Left ventricle myocardium inferior (tissue), 1 donor: ENCODE measurements around the gene ST3GAL2. TPM values are rescaled to one million over a fixed set of nuclear protein-coding genes. Genes with fewer than 3 reads are reported as not detected.
"Not testable (repeated sequence)": the region's sequence is repeated elsewhere in the genome, so short reads cannot be mapped to it uniquely, and the experiment has no call there.

Experiments used
- DNase-seq: peaks from one replicate; pipeline ENCODE4 v3.0.0-alpha.2; 2020
- H3K27ac ChIP-seq: fragments of 200-600 bp; replicated peaks from 2 replicates; pipeline ENCODE4 v1.8.0; 2021
- H3K27me3 ChIP-seq: fragments of 200-600 bp; 2 replicates; pipeline ENCODE4 v1.8.0; 2021; ENCODE audit warnings: low read depth
- H3K36me3 ChIP-seq: fragments of 200-600 bp; 2 replicates; pipeline ENCODE4 v1.8.0; 2021
- H3K4me1 ChIP-seq: fragments of 200-600 bp; 2 replicates; pipeline ENCODE4 v1.8.0; 2021
- H3K4me3 ChIP-seq: fragments of 200-600 bp; 2 replicates; pipeline ENCODE4 v1.8.0; 2021; ENCODE audit warnings: mild to moderate bottlenecking, moderate library complexity
- H3K9me3 ChIP-seq: fragments of 200-600 bp; replicated peaks from 2 replicates; pipeline ENCODE4 v1.8.0; 2021
- CTCF ChIP-seq: fragments of 200-600 bp; IDR thresholded peaks from 2 replicates; pipeline ENCODE4 v1.8.0; 2021; ENCODE audit warnings: antibody characterized with exemption, mild to moderate bottlenecking, borderline replicate concordance
- intact Hi-C: fragments of 100-400 bp; cut with micrococcal nuclease; formaldehyde crosslinking; loops from one replicate; pipeline ENCODE4 v1.11.0; 2022
- total RNA-seq: library from RNA; stranded (reverse); fragmentation: NEBNext Ultra II Directional; extraction: Animal tissue kit (Norgen Biotek cat#: 25700); gene quantifications from one replicate; pipeline ENCODE4 v1.2.1, GENCODE V29; 2021
- donor health status: DM: no; HTN: yes; CAD: no; lungs with severe emphysema.

Gene ST3GAL2
- total RNA-seq, 1 donor from 2014 or later: 22.3 TPM

GRCh38 chr16:70337814-70338213 is 101.1 kb downstream of the ST3GAL2 start:
- Histone ChIP-seq H3K4me1 (no peaks in the 10 kb centered on the region), H3K36me3 (peaks cover 35% of the 10 kb centered on the region), H3K27ac (no peak overlapping the region), H3K27me3 (no peaks in the 10 kb centered on the region), H3K4me3 (no peak overlapping the region), H3K9me3 (no peaks in the 10 kb centered on the region)
- no peak for TF ChIP-seq CTCF
- no peak for DNase-seq
- intact Hi-C loops: no loop called here

- intact Hi-C loops, H3K27me3 ChIP-seq, H3K9me3 ChIP-seq, DNase-seq, H3K4me1 ChIP-seq, H3K4me3 ChIP-seq: not testable (repeated sequence)
- Histone ChIP-seq H3K36me3 (peaks cover 79% of the 10 kb centered on the region), H3K27ac (peak overlapping the region; percentile 16)
These were observed 106.2 kb downstream of the ST3GAL2 start for GRCh38 chr16:70332728-70333127.

- Histone ChIP-seq H3K27me3 (no peaks in the 10 kb centered on the region), H3K36me3 (peaks cover 88% of the 10 kb centered on the region), H3K4me1 (peaks cover 8% of the 10 kb centered on the region), H3K9me3 (no peaks in the 10 kb centered on the region), H3K4me3 (no peak overlapping the region), H3K27ac (peak overlapping the region; percentile 16)
- intact Hi-C loops: no loop called here
- TF ChIP-seq CTCF: peak; percentile 63
- DNase-seq: no peak
These were observed 107.1 kb downstream of the ST3GAL2 start for GRCh38 chr16:70331588-70332358.

- Histone ChIP-seq H3K9me3 (no peaks in the 10 kb centered on the region), H3K4me3 (no peak overlapping the region), H3K27me3 (no peaks in the 10 kb centered on the region), H3K27ac (no peak overlapping the region), H3K4me1 (peaks cover 8% of the 10 kb centered on the region), H3K36me3 (peaks cover 90% of the 10 kb centered on the region)
- no peak for TF ChIP-seq CTCF
- DNase-seq: no peak
- intact Hi-C loops: no loop called here
These were observed 107.8 kb downstream of the ST3GAL2 start for GRCh38 chr16:70331091-70331490.

Other genes starting within 250 kb of the ST3GAL2 start
- 11.3 TPM for gene EXOSC6, start 187.2 kb downstream of the ST3GAL2 start, total RNA-seq
- 61.0 TPM for gene AARS1, start 149.6 kb downstream of the ST3GAL2 start, total RNA-seq
- 13.7 TPM for gene DDX19B, start 139.9 kb downstream of the ST3GAL2 start, total RNA-seq
- 27.1 TPM for gene DDX19A, start 92.2 kb downstream of the ST3GAL2 start, total RNA-seq
- 7.4 TPM for gene FCSK, start 15.5 kb upstream of the ST3GAL2 start, total RNA-seq
- gene COG4, start 84.5 kb upstream of the ST3GAL2 start, total RNA-seq: 43.7 TPM
- gene SF3B3, start 84.7 kb upstream of the ST3GAL2 start, total RNA-seq: 129 TPM
- 2.1 TPM for gene IL34, start 207.5 kb upstream of the ST3GAL2 start, total RNA-seq
- 83.9 TPM for gene MTSS2, start 247.0 kb upstream of the ST3GAL2 start, total RNA-seq